GM19328 (cell line): ENCODE data around the gene TOMM7.

Experiments
- ATAC-seq: cut with Tn5 transposase; IDR thresholded peaks from one replicate; pipeline ENCODE4 v1.9.1; 2021; ENCODE audit warnings: mild to moderate bottlenecking, moderate library complexity; ENCODE audit not compliant: unreplicated experiment

Gene TOMM7

DNA sequence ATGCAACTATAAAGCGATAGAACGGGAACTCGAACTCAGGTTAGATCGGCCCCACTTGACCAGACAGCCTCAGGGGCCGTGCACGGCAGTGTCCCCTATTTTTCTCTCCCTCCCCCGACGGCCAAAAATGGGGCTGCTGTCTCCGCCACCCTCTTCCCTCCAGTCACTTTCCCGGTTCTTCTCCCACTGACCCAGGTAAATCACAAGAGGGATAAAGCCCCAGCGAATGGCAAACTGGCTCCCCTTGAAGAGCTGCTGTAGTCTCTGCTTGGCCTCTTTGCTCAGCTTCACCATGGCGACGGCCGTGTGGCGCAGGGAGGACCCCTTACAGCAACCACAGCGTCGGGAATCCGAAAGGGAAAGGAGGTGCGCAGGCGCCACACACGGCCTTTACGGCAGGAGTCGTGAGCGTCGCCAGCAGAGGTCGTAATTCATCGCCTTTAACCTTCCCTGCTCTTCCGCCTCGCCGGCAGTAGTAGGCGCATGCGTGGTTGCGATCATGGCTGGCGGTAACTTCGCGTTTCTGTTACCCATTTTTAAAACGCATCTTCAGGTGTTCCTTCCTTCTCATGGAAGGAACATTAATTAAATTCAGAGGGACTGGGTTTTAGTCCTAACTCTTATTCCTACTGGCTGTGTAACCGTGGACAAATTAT lies at the start of gene TOMM7:
TOMM7 (minus strand) TSS at position 364 of the 656 bp plus-strand sequence; CDS start at position 294, 70 bp downstream.
- peak; percentile 68 for ATAC-seq

- ATAC-seq: peak; percentile 98
Observed at GRCh38 chr7:22872096-22872807, 49.6 kb upstream of the TOMM7 start.

GRCh38 chr7:22871661-22872060 lies 49.0 kb upstream of the TOMM7 start:
- peak; percentile 1 for ATAC-seq

DNA sequence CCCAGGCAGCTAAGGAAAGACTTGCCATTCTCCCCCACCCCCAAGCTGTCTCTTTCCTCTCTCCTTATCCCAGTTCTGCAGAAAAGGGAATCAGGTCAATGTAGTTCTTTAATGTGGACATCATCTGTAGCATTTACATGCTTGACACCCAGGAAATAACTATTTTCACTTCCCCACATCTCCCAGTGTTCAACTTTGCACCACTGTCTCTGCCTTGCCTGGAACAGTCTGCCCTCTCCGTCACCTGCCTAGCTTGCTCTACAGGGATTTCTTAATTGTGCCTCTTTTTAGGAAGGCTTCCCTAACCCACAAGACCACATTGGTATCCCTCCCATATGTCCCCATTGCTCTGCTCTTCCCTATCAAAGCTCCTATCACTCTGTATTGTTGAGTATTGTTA lies 45.9 kb upstream of the TOMM7 start:
- no peak for ATAC-seq

DNA sequence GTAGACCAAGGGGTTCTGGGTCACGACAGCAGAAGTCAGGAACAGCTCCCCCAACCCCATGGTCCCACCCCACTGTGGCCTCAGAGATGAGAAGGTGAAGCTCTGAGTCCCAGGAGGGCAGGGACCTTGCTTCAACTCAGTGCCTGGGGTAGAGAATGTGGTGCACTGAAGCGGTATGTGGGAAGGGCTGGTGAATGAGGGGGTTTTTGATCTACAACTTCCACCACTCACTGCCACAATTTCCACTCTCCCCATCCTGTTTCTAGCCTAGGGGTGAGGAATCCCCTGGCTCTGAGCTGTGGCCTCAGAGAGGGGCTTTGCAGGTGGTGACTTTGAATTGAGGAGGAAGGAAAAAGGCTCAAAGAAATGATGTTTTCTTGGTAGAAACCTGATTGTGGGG lies 44.9 kb upstream of the TOMM7 start:
- no peak for ATAC-seq

GRCh38 chr7:22867003-22867402 lies 44.4 kb upstream of the TOMM7 start:
- ATAC-seq: no peak

DNA sequence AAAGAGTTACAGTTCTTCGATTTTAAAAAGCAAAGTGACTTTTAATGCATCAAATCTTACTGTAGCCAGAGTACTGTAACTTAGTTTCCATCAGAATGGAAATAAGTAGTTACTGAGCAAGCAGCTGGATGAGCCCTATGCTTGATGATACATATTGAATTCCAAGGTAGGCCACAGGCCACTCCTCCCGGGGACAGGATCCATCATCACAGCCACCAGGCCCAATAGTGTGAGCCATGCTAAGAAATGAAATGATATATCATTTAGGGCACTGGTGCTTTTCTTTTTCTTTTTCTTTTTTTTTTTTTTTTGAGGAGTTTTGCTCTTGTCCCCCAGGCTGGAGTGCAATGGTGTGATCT lies 42.9 kb upstream of the TOMM7 start:
- no peak for ATAC-seq

- no peak for ATAC-seq
Observed at GRCh38 chr7:22864855-22865601, 42.4 kb upstream of the TOMM7 start.

GRCh38 chr7:22864301-22864700 lies 41.7 kb upstream of the TOMM7 start:
- no peak for ATAC-seq

DNA sequence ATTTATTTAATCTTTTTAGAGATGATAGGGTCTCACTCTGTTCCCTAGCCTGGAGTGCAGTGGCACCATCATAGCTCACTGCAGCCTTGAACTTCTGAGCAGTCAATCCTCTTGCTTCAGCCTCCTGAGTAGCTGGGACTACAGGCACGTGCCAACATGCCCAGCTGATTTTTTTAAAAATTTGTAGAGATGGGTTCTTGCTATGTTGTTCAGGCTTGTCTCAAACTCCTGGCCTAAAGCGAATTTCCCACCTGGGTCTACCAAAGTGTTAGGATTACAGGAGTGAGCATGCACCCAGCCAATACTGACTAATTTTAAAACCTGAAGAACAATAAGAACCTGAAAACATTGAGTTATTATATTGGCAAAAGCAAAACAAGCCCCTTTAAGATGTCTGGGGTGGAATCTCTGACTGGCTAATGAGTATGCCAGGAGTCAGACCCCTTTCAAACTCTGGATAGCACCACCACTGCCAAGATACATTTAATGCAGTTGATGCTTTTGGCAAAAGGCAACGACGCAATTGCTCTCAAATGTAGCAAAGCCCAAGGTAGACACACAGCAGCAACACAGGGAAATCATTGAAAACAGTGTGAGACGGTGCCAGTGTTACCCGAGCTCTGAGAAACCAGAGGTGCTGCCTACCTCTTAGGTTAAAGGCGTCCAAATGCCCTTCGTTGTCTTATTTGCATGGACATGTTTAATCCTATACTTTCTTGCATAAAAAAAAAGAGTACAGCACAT lies 40.7 kb upstream of the TOMM7 start:
- no peak for ATAC-seq

- ATAC-seq: no peak
Observed at GRCh38 chr7:22861576-22861975, 38.9 kb upstream of the TOMM7 start.

GRCh38 chr7:22860784-22861482 lies 38.3 kb upstream of the TOMM7 start:
- ATAC-seq: no peak

DNA sequence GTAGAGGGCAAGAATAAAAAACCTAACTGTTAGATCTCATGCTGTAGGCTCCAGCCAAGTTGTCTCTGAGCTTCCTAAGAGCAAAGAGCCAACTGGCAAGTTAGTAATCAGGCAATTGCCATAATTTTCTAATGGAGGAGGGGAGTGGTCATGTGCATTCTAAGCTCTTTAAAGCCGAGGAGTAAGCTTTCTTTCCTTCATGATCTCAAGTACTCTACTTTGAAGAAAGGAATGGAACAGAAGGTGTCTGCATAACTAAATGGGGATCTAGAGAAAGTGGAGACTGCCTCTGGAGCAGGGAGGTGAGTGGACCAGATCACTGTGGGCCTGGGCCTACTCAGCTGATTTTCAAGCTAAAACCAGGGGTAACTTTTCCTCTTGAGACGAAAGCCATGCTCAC lies 37.7 kb upstream of the TOMM7 start:
- ATAC-seq: no peak

- ATAC-seq: no peak
Observed at GRCh38 chr7:22859641-22860290, 37.1 kb upstream of the TOMM7 start.

DNA sequence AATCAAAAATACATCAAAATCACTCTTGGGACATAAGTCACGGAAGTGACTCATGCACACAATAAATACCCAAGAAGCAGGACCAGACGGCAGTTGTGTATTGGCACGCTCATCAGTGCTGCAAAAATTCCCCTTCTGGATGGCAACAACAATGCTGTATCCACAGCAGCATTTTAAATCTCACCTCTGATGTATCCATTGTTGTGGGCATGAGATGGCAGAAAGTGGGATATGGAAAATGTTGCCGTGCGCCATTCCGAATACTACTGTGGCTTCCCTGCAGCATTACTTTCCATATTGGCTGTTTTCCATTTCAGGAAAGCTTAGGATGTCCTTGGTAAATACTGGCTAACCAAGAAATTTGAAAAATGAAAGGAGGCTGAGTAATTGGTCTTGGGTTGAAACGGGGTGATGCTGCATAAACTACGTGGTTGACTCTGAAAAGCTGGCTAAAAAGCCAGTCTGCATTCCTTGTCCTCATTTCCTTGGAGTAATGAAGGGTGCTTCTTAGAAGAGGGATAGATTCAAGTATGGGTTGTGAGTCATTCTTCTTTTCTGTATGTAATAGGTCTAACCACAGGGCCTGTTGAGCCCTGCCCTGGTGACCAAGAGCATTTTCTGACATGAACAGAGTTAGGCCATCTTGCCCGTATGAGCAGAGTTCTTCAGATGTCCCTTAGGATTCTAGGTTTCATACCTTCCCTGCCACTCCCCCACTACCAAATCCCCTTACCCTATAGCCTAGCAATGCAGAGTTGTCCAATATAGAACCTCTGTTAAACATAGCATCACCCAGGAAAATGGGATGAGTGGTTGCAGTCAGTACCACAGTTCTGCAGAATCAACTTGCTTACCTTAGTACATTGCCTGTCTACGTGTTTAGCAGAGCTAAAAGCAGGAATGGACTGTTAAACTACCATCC lies 36.3 kb upstream of the TOMM7 start:
- no peak for ATAC-seq

GRCh38 chr7:22858274-22858639 lies 35.6 kb upstream of the TOMM7 start:
- no peak for ATAC-seq

GRCh38 chr7:22856416-22856815 lies 33.8 kb upstream of the TOMM7 start:
- ATAC-seq: no peak

- ATAC-seq: no peak
Observed at GRCh38 chr7:22855049-22855392, 32.4 kb upstream of the TOMM7 start.
